Adipocyte (in vitro differentiated cells): ENCODE data around the gene HOXB4.

ENCODE experiments used
- DNase-seq: peaks from one replicate; pipeline ENCODE4 v3.0.0-alpha.2; 2015; ENCODE audit warnings: low read depth
- H3K27me3 ChIP-seq: replicated peaks from 2 replicates; pipeline ENCODE4 v1.7.0; 2013; ENCODE audit warnings: mild to moderate bottlenecking, low read length, moderate library complexity; ENCODE audit not compliant: control insufficient read depth, insufficient read depth
- H3K36me3 ChIP-seq: 2 replicates; pipeline ENCODE4 v1.7.0; 2013; ENCODE audit warnings: low read length, mild to moderate bottlenecking, moderate library complexity; ENCODE audit not compliant: control insufficient read depth, insufficient read depth, severe bottlenecking
- H3K4me1 ChIP-seq: 2 replicates; pipeline ENCODE4 v1.7.0; 2013; ENCODE audit warnings: mild to moderate bottlenecking, low read length, moderate library complexity; ENCODE audit not compliant: control insufficient read depth, insufficient read depth
- H3K4me3 ChIP-seq: 2 replicates; pipeline ENCODE4 v1.7.0; 2013; ENCODE audit warnings: mild to moderate bottlenecking, low read length, moderate library complexity
- H3K9ac ChIP-seq: 2 replicates; pipeline ENCODE4 v1.7.0; 2013; ENCODE audit warnings: mild to moderate bottlenecking, low read length, moderate library complexity
- H3K9me3 ChIP-seq: 2 replicates; pipeline ENCODE4 v1.7.0; 2013; ENCODE audit warnings: mild to moderate bottlenecking, low read length, moderate library complexity; ENCODE audit not compliant: control insufficient read depth

HOXB4 gene

DNA sequence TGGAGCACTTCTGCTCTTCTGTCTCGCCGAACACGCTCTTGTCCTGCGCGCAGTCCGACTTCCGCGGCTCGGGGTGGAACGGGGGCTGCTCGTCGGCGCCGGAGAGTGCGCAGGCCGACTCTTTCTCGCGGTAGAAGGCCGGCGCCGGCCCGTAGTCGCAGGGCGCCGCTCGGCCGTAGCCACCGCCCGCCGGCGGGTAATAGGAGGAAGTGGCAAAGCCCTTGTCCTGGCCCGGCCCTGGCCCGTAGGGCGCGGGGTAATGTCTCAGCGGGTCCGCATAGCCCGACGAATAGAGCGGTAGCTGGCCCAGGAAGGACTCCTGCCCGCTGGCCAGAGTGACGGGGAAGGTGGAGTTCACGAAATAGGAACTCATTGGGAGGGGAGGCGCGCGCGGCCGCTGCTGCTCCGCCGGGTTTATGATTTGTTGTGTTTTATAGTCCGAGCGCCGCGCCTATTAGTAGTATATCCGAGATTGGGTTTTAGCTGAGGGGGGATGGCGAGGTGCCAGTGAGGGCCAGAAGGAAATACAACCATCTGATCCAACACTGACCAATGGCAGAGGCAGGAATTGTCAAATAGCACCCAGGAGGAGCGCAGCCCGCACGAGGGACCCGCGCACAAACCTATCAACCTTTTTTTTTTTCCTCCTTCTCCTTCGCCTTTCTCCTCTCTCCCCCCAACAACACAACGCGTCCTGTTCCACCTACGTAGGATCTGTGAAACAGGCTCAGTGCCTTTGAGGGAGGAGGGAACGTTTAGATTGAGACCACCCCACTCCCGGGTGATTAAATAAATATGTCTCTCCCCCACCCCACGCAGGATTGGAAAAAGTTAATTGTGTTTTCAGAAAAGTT lies 19.9 kb upstream of the HOXB4 start:
- Histone ChIP-seq H3K4me1 (peaks cover 49% of the 10 kb centered on the region), H3K9me3 (no peaks in the 10 kb centered on the region), H3K36me3 (peaks cover 18% of the 10 kb centered on the region), H3K4me3 (peak overlapping the region; percentile 89), H3K9ac (peak overlapping the region; percentile 96), H3K27me3 (no peaks in the 10 kb centered on the region)
- DNase-seq, result no peak

- Histone ChIP-seq H3K9me3 (no peaks in the 10 kb centered on the region), H3K4me1 (peaks cover 47% of the 10 kb centered on the region), H3K9ac (peak overlapping the region; percentile 96), H3K36me3 (peaks cover 18% of the 10 kb centered on the region), H3K4me3 (peak overlapping the region; percentile 89), H3K27me3 (no peaks in the 10 kb centered on the region)
- DNase-seq, result no peak
Observed at GRCh38 chr17:48597528-48597777, 19.3 kb upstream of the HOXB4 start.

GRCh38 chr17:48596735-48597527 lies 18.8 kb upstream of the HOXB4 start:
- H3K4me1 ChIP-seq, result peaks cover 45% of the 10 kb centered on the region
- no peaks in the 10 kb centered on the region for H3K27me3 ChIP-seq
- DNase-seq, result no peak
- H3K9me3 ChIP-seq, result no peaks in the 10 kb centered on the region
- peak overlapping the region; percentile 89 for H3K4me3 ChIP-seq
- peaks cover 18% of the 10 kb centered on the region for H3K36me3 ChIP-seq
- H3K9ac ChIP-seq, result peak overlapping the region; percentile 96

GRCh38 chr17:48596000-48596734 lies 18.0 kb upstream of the HOXB4 start:
- Histone ChIP-seq H3K9me3 (no peaks in the 10 kb centered on the region), H3K4me3 (peak overlapping the region; percentile 89), H3K4me1 (peaks cover 38% of the 10 kb centered on the region), H3K36me3 (peaks cover 18% of the 10 kb centered on the region), H3K9ac (peak overlapping the region; percentile 96), H3K27me3 (no peaks in the 10 kb centered on the region)
- no peak for DNase-seq

GRCh38 chr17:48595278-48595999 lies 17.3 kb upstream of the HOXB4 start:
- H3K36me3 ChIP-seq, result peaks cover 20% of the 10 kb centered on the region
- peak overlapping the region; percentile 75 for H3K9ac ChIP-seq
- H3K27me3 ChIP-seq, result no peaks in the 10 kb centered on the region
- DNase-seq, result no peak
- H3K4me1 ChIP-seq, result peaks cover 35% of the 10 kb centered on the region
- H3K4me3 ChIP-seq, result peak overlapping the region; percentile 89
- H3K9me3 ChIP-seq, result no peaks in the 10 kb centered on the region

GRCh38 chr17:48594538-48595277 lies 16.6 kb upstream of the HOXB4 start:
- Histone ChIP-seq H3K36me3 (peaks cover 22% of the 10 kb centered on the region), H3K4me1 (peaks cover 35% of the 10 kb centered on the region), H3K27me3 (no peaks in the 10 kb centered on the region), H3K9me3 (no peaks in the 10 kb centered on the region), H3K9ac (peak overlapping the region; percentile 75), H3K4me3 (peak overlapping the region; percentile 52)
- no peak for DNase-seq

GRCh38 chr17:48593840-48594537 lies 15.8 kb upstream of the HOXB4 start:
- Histone ChIP-seq H3K9ac (peak overlapping the region; percentile 75), H3K27me3 (no peaks in the 10 kb centered on the region), H3K36me3 (peaks cover 22% of the 10 kb centered on the region), H3K4me1 (peaks cover 32% of the 10 kb centered on the region), H3K4me3 (peak overlapping the region; percentile 52), H3K9me3 (no peaks in the 10 kb centered on the region)
- DNase-seq, result peak; percentile 71

GRCh38 chr17:48593126-48593829 lies 15.1 kb upstream of the HOXB4 start, which contains the start of gene HOXB5:
TSS of gene HOXB5 (minus strand) at chr17:48593779. CDS start at chr17:48593682, 97 bp downstream.
- Histone ChIP-seq H3K4me1 (peaks cover 28% of the 10 kb centered on the region), H3K36me3 (peaks cover 22% of the 10 kb centered on the region), H3K27me3 (no peaks in the 10 kb centered on the region), H3K4me3 (peak within 1 kb of the TSS; percentile 78), H3K9me3 (no peaks in the 10 kb centered on the region), H3K9ac (peak within 1 kb of the TSS; percentile 86)
- DNase-seq, result no peak

DNA sequence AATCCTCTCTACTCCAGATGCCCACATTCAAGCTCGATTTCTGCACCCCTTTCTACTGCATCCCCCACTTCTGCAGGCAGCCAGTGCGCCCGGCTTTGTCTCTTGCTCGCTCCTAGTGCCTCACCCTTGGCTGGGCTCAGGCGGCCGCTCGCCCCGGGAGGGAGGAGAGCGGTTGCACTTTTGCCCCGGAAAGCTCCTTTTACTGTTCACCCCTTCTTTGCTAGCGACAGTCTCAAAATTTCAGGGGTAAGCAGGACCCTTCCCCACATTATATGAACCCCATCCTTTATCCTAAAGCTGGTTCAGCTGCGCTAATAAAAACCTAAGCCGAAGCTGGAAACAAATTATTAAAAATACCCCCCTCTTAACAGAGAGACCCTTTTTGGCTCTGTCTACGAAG lies 14.4 kb upstream of the HOXB4 start:
- Histone ChIP-seq H3K36me3 (peaks cover 22% of the 10 kb centered on the region), H3K9me3 (no peaks in the 10 kb centered on the region), H3K4me1 (peaks cover 34% of the 10 kb centered on the region), H3K9ac (peak overlapping the region; percentile 86), H3K27me3 (no peaks in the 10 kb centered on the region), H3K4me3 (peak overlapping the region; percentile 78)
- no peak for DNase-seq
